Activated CD4-positive, alpha-beta memory T cell treated with anti-CD3 and anti-CD28 coated beads for 36 hours (primary cell): Measurements from ENCODE around the gene SMAD3. TPM values are rescaled to one million over a fixed set of nuclear protein-coding genes. Genes with fewer than 3 reads are reported as not detected.

Experiments used
- CTCF ChIA-PET: fragments of 350-600 bp; sonication (Branson Sonifier 250); formaldehyde crosslinking; loops from one replicate; lab custom pipeline; 2021; ENCODE audit warnings: antibody characterized with exemption, inconsistent platforms; lab: Charles Lee
- POLR2A ChIA-PET: fragments of 350-600 bp; sonication (Branson Sonifier 250); formaldehyde crosslinking; loops from one replicate; lab custom pipeline; 2021; ENCODE audit warnings: antibody characterized with exemption; lab: Charles Lee
- DNase-seq: peaks from one replicate; pipeline ENCODE4 v3.0.0-alpha.2; 2020
- H3K27ac Mint-ChIP-seq: one replicate; pipeline ENCODE4 v1.8.0; 2021; ENCODE audit warnings: mixed read lengths
- H3K27me3 Mint-ChIP-seq: one replicate; pipeline ENCODE4 v1.8.0; 2021; ENCODE audit warnings: mixed read lengths
- H3K36me3 Mint-ChIP-seq: one replicate; pipeline ENCODE4 v1.8.0; 2021; ENCODE audit warnings: mixed read lengths
- H3K4me1 Mint-ChIP-seq: one replicate; pipeline ENCODE4 v1.8.0; 2021; ENCODE audit warnings: low read depth, mixed read lengths
- H3K4me3 Mint-ChIP-seq: one replicate; pipeline ENCODE4 v1.8.0; 2021; ENCODE audit warnings: mild to moderate bottlenecking, mixed read lengths
- H3K9me3 Mint-ChIP-seq: one replicate; pipeline ENCODE4 v1.8.0; 2021; ENCODE audit warnings: mixed read lengths
- intact Hi-C: fragments of 100-400 bp; cut with micrococcal nuclease; formaldehyde crosslinking; loops from one replicate; pipeline ENCODE4 v1.15.1; 2023
- total RNA-seq, 2 experiments: library from RNA; stranded (reverse); gene quantifications; one replicate each; pipeline ENCODE4 v1.2.3, GENCODE V29; 2021

SMAD3 gene
- total RNA-seq, 2 experiments from 2014 or later = 50.2 to 50.5 TPM

DNA sequence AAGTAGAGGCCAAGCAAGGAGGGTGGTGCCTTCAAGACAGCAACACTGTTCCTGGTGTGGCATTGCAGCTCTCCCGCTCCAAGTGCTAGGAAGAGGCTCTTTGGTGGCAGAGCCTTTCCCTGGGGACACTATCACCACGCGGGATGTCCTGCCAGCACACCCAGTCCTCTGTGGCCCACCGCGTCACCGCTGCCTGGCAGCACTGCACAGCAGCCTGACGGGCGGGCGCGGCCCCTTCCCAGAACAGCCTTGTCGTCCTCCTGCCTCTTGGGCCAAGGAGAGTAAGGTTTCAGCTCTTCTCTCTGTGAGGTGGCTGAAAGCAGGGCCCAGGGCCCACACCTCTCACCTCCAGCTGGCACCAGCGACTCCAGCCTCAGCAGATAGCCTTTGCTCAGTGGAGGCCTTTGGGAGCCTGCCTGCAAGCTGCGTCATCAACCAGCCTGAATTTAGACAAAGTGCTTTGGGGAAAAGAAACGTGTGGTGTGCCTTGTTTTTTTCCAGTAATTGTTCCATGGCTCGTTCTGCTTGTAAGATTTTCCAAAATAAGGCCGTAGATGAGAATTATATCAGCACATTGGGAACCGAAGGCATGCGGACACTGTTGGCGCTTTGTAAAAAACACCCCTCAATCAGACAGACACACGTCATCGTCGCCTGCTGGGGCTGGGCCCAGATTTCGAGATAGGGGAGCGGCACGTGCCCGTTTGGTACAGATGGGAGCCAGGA lies 124.1 kb downstream of the SMAD3 start:
- intact Hi-C loops = no loop called here
- Mint-ChIP-seq H3K27me3 (no peaks in the 10 kb centered on the region), H3K9me3 (no peaks in the 10 kb centered on the region), H3K4me1 (peaks cover 6% of the 10 kb centered on the region), H3K36me3 (peaks cover 39% of the 10 kb centered on the region), H3K4me3 (no peak overlapping the region), H3K27ac (no peak overlapping the region)
- CTCF ChIA-PET = interaction anchor here (0.5 kb wide), 1 partner anchor 819 kb away, joined by 3 read pairs; no protein-coding TSS in a partner anchor
- no peak for DNase-seq
- POLR2A ChIA-PET = no interaction called here

- H3K36me3 Mint-ChIP-seq = peaks cover 43% of the 10 kb centered on the region
- no peaks in the 10 kb centered on the region for H3K27me3 Mint-ChIP-seq
- no peak overlapping the region for H3K27ac Mint-ChIP-seq
- POLR2A ChIA-PET = no interaction called here
- peaks cover 6% of the 10 kb centered on the region for H3K4me1 Mint-ChIP-seq
- intact Hi-C loops = no loop called here
- H3K4me3 Mint-ChIP-seq = no peak overlapping the region
- H3K9me3 Mint-ChIP-seq = no peaks in the 10 kb centered on the region
- CTCF ChIA-PET = interaction anchor here (1.1 kb wide), 1 partner anchor 89 kb away, joined by 4 read pairs; no protein-coding TSS in a partner anchor
- no peak for DNase-seq
Observed at GRCh38 chr15:67190326-67190725, 124.9 kb downstream of the SMAD3 start.

DNA sequence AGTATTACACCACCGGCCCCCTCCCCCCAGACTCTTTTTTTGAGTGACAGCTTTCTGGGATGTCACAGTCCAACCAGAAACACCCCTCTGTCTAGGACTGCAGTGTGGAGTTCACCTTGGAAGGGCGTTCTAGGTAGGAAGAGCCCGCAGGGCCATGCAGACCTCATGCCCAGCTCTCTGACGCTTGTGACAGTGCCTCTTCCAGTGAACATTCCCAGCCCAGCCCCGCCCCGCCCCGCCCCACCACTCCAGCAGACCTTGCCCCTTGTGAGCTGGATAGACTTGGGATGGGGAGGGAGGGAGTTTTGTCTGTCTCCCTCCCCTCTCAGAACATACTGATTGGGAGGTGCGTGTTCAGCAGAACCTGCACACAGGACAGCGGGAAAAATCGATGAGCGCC lies 125.4 kb downstream of the SMAD3 start:
- Mint-ChIP-seq H3K36me3 (peaks cover 47% of the 10 kb centered on the region), H3K27me3 (no peaks in the 10 kb centered on the region), H3K4me3 (no peak overlapping the region), H3K27ac (no peak overlapping the region), H3K9me3 (no peaks in the 10 kb centered on the region), H3K4me1 (peaks cover 6% of the 10 kb centered on the region)
- ChIA-PET CTCF (interaction anchor here (1.1 kb wide), 1 partner anchor 89 kb away, joined by 4 read pairs; no protein-coding TSS in a partner anchor), POLR2A (no interaction called here)
- intact Hi-C loops = no loop called here
- no peak for DNase-seq

DNA sequence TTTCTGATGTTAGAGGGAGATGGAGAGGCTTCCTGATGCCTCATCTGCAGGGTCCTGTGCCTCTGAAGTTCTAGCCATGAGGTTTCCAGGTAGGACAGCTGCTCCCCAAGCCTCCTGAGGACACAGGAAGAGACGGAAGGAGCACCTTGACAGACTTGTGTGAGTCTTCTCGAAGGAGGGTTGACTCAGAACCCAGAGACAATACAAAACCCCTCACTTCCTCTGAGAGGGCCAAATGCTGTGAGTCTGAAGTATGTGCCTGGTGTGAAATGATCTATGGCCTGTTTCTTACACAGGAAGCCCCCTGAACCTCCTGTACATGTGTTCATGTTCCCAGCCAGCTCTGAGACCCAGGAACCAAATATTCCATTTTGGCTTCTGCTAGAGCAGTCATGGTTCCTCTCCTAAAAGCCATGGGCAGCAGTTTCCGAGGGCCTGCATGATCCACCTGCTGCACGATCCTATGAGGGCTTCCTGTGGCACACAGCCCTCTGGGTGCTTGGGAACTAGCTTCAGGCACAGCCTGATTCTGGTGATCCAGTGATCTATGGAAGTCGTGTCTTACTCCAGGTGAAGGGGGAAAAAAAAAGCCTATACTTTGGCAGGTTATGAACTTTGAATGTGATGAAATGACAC lies 126.9 kb downstream of the SMAD3 start:
- H3K27ac Mint-ChIP-seq = peak overlapping the region; percentile 71
- intact Hi-C loops = no loop called here

DNA sequence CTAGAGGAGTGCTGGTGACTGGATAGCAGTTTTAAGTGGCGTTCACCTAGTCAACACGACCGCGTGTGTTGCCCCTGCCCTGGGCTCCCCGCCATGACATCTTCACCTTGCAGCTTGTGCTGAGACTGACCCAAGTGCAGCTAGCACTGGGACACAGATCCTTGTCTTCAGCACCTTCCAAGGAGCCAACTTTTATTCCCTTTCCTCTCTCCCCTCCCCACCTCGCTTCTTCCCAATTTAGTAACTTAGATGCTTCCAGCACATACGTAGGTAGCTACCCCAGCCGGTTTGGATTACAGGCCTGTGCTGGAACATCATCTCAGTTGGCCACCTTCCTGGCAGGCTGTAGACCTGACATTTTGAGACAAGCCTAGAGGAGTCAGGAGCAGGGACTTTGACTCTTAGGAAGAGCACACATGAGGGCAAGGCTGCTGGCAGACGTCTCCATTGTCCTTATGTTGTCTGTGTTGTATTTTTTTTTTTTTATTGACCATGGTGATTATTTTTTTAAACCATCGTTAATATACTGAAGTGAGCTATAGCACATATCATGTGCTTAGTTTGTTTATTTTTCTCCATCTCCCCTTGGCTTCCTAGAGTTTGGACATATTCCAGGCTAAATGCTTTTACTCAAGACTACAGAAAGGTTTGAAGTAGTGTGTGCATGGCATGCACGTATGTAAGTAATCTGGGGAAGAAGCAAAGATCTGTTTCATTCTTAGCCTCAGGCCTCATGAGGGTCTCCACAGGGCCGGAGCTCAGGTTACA lies 128.0 kb downstream of the SMAD3 start:
- peaks cover 44% of the 10 kb centered on the region for H3K36me3 Mint-ChIP-seq
- intact Hi-C loops = no loop called here
- no peaks in the 10 kb centered on the region for H3K9me3 Mint-ChIP-seq
- POLR2A ChIA-PET = no interaction called here
- CTCF ChIA-PET = interaction anchor here (1.1 kb wide), 1 partner anchor 246 kb away, joined by 3 read pairs; no protein-coding TSS in a partner anchor
- H3K27me3 Mint-ChIP-seq = no peaks in the 10 kb centered on the region
- H3K4me1 Mint-ChIP-seq = peaks cover 6% of the 10 kb centered on the region
- H3K27ac Mint-ChIP-seq = peak overlapping the region; percentile 4
- no peak overlapping the region for H3K4me3 Mint-ChIP-seq
- DNase-seq = no peak

More for the DNA sequence above, 126.9 kb downstream of the SMAD3 start:
- H3K36me3 Mint-ChIP-seq = peaks cover 45% of the 10 kb centered on the region
- H3K9me3 Mint-ChIP-seq = no peaks in the 10 kb centered on the region
- no peak overlapping the region for H3K4me3 Mint-ChIP-seq
- ChIA-PET POLR2A (no interaction called here), CTCF (no interaction called here)
- no peak for DNase-seq
- H3K27me3 Mint-ChIP-seq = no peaks in the 10 kb centered on the region
- H3K4me1 Mint-ChIP-seq = no peaks in the 10 kb centered on the region

DNA sequence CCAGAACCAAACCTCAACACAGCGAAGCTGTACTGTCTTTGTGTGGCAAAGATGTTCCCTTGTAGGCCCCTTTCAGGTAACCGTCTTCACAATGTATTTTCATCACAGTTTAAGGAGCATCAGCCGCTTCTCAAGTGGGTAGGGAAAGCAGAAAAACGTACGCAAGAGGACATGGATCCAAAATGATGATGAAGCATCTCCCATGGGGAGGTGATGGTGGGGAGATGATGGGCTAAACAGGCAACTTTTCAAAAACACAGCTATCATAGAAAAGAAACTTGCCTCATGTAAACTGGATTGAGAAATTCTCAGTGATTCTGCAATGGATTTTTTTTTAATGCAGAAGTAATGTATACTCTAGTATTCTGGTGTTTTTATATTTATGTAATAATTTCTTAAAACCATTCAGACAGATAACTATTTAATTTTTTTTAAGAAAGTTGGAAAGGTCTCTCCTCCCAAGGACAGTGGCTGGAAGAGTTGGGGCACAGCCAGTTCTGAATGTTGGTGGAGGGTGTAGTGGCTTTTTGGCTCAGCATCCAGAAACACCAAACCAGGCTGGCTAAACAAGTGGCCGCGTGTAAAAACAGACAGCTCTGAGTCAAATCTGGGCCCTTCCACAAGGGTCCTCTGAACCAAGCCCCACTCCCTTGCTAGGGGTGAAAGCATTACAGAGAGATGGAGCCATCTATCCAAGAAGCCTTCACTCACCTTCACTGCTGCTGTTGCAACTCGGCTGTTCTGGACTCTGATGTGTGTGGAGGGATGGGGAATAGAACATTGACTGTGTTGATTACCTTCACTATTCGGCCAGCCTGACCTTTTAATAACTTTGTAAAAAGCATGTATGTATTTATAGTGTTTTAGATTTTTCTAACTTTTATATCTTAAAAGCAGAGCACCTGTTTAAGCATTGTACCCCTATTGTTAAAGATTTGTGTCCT lies 129.0 kb downstream of the SMAD3 start:
- intact Hi-C loops = no loop called here
- Mint-ChIP-seq H3K36me3 (peaks cover 37% of the 10 kb centered on the region), H3K9me3 (no peaks in the 10 kb centered on the region), H3K4me3 (no peak overlapping the region), H3K27me3 (no peaks in the 10 kb centered on the region), H3K4me1 (peaks cover 12% of the 10 kb centered on the region), H3K27ac (no peak overlapping the region)
- ChIA-PET POLR2A (no interaction called here), CTCF (interaction anchor here (1.1 kb wide), 1 partner anchor 248 kb away, joined by 3 read pairs; no protein-coding TSS in a partner anchor)
- no peak for DNase-seq

DNA sequence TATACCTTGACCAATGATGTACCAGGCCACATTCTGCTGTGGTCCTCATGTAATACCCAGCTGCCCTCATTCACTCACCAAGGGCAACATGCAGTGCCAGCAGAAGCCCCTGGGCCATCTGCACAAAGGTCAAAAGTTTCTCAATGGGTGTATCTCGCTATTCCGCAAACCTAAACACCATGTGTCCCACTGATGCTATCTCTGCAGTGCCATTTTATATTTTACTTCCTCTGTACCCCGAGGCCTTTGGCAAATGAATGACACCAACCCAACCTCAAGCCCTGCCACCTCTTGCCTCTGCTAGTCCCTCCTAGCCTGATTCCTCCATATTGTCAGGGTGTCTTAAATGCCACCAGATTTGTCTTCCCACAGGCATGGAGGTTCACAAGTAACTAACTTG lies 129.9 kb downstream of the SMAD3 start:
- ChIA-PET CTCF (no interaction called here), POLR2A (interaction anchor here (1.0 kb wide), 1 partner anchor 116 kb away, joined by 3 read pairs; no protein-coding TSS in a partner anchor)
- Mint-ChIP-seq H3K4me3 (no peak overlapping the region), H3K36me3 (peaks cover 38% of the 10 kb centered on the region), H3K4me1 (peaks cover 16% of the 10 kb centered on the region), H3K27me3 (no peaks in the 10 kb centered on the region), H3K27ac (peak overlapping the region; percentile 18), H3K9me3 (no peaks in the 10 kb centered on the region)
- no peak for DNase-seq
- intact Hi-C loops = no loop called here

- H3K36me3 Mint-ChIP-seq = peaks cover 35% of the 10 kb centered on the region
- H3K27ac Mint-ChIP-seq = peak overlapping the region; percentile 55
- H3K4me3 Mint-ChIP-seq = no peak overlapping the region
- ChIA-PET POLR2A (interaction anchor here (1.0 kb wide), 1 partner anchor 117 kb away, joined by 3 read pairs; no protein-coding TSS in a partner anchor), CTCF (no interaction called here)
- H3K4me1 Mint-ChIP-seq = peaks cover 16% of the 10 kb centered on the region
- no peaks in the 10 kb centered on the region for H3K27me3 Mint-ChIP-seq
- no peak for DNase-seq
- no peaks in the 10 kb centered on the region for H3K9me3 Mint-ChIP-seq
- intact Hi-C loops = no loop called here
Observed at GRCh38 chr15:67196222-67196621, 130.8 kb downstream of the SMAD3 start.

GRCh38 chr15:67196672-67197363 lies 131.4 kb downstream of the SMAD3 start:
- H3K27me3 Mint-ChIP-seq = no peaks in the 10 kb centered on the region
- H3K4me3 Mint-ChIP-seq = no peak overlapping the region
- no peak for DNase-seq
- ChIA-PET CTCF (no interaction called here), POLR2A (no interaction called here)
- H3K27ac Mint-ChIP-seq = peak overlapping the region; percentile 55
- H3K36me3 Mint-ChIP-seq = peaks cover 35% of the 10 kb centered on the region
- no peaks in the 10 kb centered on the region for H3K9me3 Mint-ChIP-seq
- intact Hi-C loops = no loop called here
- H3K4me1 Mint-ChIP-seq = peaks cover 16% of the 10 kb centered on the region

GRCh38 chr15:67197364-67197695 lies 131.9 kb downstream of the SMAD3 start:
- Mint-ChIP-seq H3K27ac (peak overlapping the region; percentile 55), H3K9me3 (no peaks in the 10 kb centered on the region), H3K4me3 (no peak overlapping the region), H3K36me3 (peaks cover 33% of the 10 kb centered on the region), H3K27me3 (no peaks in the 10 kb centered on the region), H3K4me1 (peaks cover 16% of the 10 kb centered on the region)
- no peak for DNase-seq
- intact Hi-C loops = no loop called here
- ChIA-PET POLR2A (no interaction called here), CTCF (no interaction called here)
